Upper lobe of right lung (tissue), 1 donor: ENCODE measurements around the gene RETN. TPM values are rescaled to one million over a fixed set of nuclear protein-coding genes. Genes with fewer than 3 reads are reported as not detected.

Source experiments
- ATAC-seq: fragments of 200-7000 bp; cut with Tn5 transposase; one replicate; pipeline ENCODE4 v1.9.1; 2020; ENCODE audit warnings: mild to moderate bottlenecking, moderate library complexity
- DNase-seq: peaks from one replicate; pipeline ENCODE4 v3.0.0-alpha.2; 2020
- H3K27ac ChIP-seq: fragments of 200-600 bp; one replicate; pipeline ENCODE4 v1.8.0; 2022
- H3K27me3 ChIP-seq: fragments of 200-600 bp; one replicate; pipeline ENCODE4 v1.8.0; 2022; ENCODE audit warnings: mild to moderate bottlenecking
- H3K36me3 ChIP-seq: fragments of 200-600 bp; one replicate; pipeline ENCODE4 v1.8.0; 2022
- H3K4me1 ChIP-seq: fragments of 200-600 bp; one replicate; pipeline ENCODE4 v1.8.0; 2022
- H3K4me3 ChIP-seq: fragments of 200-600 bp; one replicate; pipeline ENCODE4 v1.8.0; 2022; ENCODE audit warnings: mild to moderate bottlenecking
- H3K9me3 ChIP-seq: fragments of 200-600 bp; one replicate; pipeline ENCODE4 v1.8.0; 2022
- intact Hi-C: fragments of 100-400 bp; cut with DNase I; formaldehyde crosslinking; loops from one replicate; pipeline ENCODE4 v1.11.0; 2022
- total RNA-seq: library from RNA; stranded (reverse); fragmentation: NEBNext Ultra II Directional; extraction: Animal tissue kit (Norgen Biotek cat#: 25700); gene quantifications from one replicate; pipeline ENCODE4 v1.2.1, GENCODE V29; 2021
- TF ChIP-seq, protein P1 (sequence below): fragments of 200-600 bp; IDR thresholded peaks from one replicate; pipeline ENCODE4 v1.8.0; 2022; ENCODE audit warnings: antibody characterized with exemption
- donor health status: DM: no; HTN: yes; CAD: no; lungs with severe emphysema.

The RETN gene
- total RNA-seq, 1 donor from 2014 or later = 12.5 TPM

DNA sequence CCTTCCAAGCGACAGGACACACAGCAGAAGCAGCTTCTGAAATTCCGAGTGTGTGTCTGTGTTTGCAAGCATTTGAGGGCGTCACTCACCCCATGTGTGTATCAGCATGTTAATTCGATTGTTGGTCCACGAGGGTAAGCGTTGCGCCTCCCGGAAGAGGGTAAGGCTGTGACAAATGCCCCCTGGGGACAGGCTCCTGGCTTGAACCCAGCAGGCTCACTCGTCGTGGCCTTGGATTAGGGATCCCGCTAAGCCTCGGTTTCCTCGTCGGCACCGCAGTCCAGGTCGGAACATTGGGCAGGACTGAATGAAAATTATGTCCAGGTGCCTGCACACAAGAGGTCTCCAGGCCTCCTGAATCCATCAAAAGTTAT lies 32.5 kb upstream of the RETN start:
- Histone ChIP-seq H3K4me3 (peak overlapping the region; percentile 82), H3K36me3 (peaks cover 7% of the 10 kb centered on the region), H3K27ac (peak overlapping the region; percentile 95), H3K9me3 (no peaks in the 10 kb centered on the region), H3K27me3 (peaks cover 5% of the 10 kb centered on the region), H3K4me1 (peaks cover 7% of the 10 kb centered on the region)
- intact Hi-C loops = no loop called here
- ATAC-seq (no peak), DNase-seq (no peak)
- TF ChIP-seq, protein P1, sequence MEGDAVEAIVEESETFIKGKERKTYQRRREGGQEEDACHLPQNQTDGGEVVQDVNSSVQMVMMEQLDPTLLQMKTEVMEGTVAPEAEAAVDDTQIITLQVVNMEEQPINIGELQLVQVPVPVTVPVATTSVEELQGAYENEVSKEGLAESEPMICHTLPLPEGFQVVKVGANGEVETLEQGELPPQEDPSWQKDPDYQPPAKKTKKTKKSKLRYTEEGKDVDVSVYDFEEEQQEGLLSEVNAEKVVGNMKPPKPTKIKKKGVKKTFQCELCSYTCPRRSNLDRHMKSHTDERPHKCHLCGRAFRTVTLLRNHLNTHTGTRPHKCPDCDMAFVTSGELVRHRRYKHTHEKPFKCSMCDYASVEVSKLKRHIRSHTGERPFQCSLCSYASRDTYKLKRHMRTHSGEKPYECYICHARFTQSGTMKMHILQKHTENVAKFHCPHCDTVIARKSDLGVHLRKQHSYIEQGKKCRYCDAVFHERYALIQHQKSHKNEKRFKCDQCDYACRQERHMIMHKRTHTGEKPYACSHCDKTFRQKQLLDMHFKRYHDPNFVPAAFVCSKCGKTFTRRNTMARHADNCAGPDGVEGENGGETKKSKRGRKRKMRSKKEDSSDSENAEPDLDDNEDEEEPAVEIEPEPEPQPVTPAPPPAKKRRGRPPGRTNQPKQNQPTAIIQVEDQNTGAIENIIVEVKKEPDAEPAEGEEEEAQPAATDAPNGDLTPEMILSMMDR = no peak

DNA sequence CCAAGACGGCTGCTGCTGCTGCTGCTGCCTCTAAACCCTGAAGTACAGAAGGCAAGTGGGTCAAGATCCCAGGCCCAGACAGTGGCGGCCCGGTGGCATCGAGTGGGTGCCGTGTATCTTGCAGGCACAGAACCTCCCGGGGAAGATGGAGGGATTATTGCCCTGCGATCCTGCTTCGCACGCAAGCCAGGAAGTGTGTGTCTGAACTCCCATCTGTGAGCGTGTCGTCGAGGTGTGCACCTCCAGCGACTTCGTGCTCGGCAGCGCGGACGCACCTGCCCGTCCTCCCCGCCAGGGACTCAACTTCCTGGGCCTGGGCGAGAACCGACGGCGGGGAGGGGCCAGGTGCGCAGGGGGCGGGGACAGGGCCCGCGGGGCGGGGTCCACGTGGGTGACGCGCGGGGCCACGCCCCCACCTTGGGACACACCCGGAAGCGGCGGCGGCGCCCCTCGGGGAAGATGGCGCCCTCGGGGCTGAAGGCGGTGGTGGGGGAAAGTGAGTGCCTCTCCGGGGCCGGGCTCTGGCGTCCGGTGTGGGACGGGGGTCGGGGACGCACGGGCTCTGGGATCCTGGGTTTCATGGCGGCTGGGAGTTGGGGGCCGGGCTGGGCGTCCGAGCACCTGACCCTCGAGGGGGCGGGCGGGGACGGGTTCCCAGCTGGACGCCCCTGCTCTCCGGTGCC lies 32.0 kb upstream of the RETN start, which contains the start of gene STXBP2:
STXBP2 (plus strand) TSS at position 420 of the 683 bp plus-strand sequence; CDS start at position 460, 40 bp downstream.
- peaks cover 5% of the 10 kb centered on the region for H3K27me3 ChIP-seq
- H3K4me1 ChIP-seq = peaks cover 7% of the 10 kb centered on the region
- H3K36me3 ChIP-seq = peaks cover 6% of the 10 kb centered on the region
- no peaks in the 10 kb centered on the region for H3K9me3 ChIP-seq
- H3K4me3 ChIP-seq = peak within 1 kb of the TSS; percentile 82
- intact Hi-C loops = no loop called here
- ATAC-seq = peak; percentile 96
- H3K27ac ChIP-seq = peak within 1 kb of the TSS; percentile 95
- TF ChIP-seq, protein P1 = no peak
- DNase-seq = peak; percentile 94

DNA sequence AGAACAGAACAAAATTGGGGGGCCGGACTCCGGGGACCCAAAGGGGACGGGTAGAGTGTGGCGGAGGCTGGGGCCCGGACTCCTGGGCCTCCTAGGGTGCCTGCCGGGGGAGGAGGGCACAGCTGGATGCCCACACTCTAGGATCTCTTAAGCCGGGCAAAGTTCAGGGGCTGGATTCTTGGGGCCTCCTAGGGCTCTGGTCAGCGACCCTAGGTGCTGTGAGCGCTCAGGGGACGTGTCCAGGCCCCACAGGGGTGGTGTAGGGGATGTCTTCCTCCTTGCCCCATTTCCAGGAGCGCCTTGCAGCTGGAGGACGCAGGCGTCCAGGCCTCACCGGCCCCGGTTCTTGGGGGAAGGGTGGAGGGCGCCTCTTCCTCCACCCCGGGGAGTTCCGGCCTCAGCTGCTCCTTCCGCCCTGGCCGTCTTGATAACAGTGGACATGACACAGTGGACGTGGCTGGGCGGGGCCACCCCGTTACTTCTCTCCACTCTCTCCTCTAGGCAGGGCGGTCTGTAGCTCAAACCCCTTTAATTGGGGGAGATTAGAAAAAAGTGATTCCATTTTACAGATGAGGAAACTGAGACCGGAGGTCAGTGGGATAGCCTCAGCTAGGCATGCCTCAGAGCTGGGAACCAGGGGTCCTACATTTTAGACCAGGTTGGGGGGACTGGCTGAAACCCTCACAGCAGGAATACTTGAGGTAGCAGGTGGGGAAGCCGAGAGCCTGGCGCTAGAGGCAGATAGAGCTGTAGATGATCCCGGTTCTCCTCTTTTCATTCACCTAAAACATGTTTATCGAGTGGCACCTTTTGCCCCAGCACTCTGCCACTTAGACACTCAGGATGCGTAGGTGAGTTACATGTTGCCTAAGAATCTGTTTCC lies 31.2 kb upstream of the RETN start:
- intact Hi-C loops = no loop called here
- no peaks in the 10 kb centered on the region for H3K36me3 ChIP-seq
- H3K4me1 ChIP-seq = peaks cover 7% of the 10 kb centered on the region
- peak overlapping the region; percentile 82 for H3K4me3 ChIP-seq
- DNase-seq = peak; percentile 88
- H3K27me3 ChIP-seq = peaks cover 5% of the 10 kb centered on the region
- ATAC-seq = peak; percentile 77
- TF ChIP-seq, protein P1 = no peak
- peak overlapping the region; percentile 95 for H3K27ac ChIP-seq
- no peaks in the 10 kb centered on the region for H3K9me3 ChIP-seq

DNA sequence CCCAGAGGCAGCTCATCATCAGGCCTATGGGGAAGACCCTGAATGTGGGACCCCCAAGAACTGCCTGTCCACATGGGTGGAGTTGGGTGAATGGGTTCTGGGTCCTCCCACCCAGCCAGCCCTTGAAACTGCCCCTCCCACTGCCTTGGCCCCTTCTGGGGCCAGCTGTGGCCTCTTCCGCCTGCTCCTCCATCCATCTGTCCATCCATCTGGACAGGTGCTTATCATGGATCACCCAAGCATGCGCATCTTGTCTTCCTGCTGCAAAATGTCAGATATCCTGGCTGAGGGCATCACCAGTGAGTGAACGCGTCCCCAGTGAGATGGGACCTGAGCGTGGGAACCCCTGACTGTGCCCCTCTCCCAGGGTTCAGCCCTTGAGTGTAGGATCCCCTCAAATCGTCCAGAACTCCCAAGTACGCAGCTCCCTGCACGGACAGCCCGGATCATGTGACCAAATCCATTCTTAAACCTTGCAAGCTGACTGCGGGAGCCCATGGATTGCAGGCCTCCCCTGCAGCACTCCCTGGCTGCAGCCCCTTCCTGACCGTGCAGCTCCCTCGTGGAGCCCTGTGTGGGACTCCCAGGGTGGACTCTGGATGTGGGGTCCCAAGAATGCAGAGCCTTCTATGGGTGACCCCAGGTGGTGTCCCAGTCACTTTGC lies 29.9 kb upstream of the RETN start:
- no peaks in the 10 kb centered on the region for H3K9me3 ChIP-seq
- H3K27me3 ChIP-seq = peaks cover 5% of the 10 kb centered on the region
- H3K27ac ChIP-seq = no peak overlapping the region
- H3K4me1 ChIP-seq = peaks cover 7% of the 10 kb centered on the region
- DNase-seq (no peak), ATAC-seq (no peak)
- no peaks in the 10 kb centered on the region for H3K36me3 ChIP-seq
- intact Hi-C loops = no loop called here
- no peak overlapping the region for H3K4me3 ChIP-seq
- TF ChIP-seq, protein P1 = no peak

DNA sequence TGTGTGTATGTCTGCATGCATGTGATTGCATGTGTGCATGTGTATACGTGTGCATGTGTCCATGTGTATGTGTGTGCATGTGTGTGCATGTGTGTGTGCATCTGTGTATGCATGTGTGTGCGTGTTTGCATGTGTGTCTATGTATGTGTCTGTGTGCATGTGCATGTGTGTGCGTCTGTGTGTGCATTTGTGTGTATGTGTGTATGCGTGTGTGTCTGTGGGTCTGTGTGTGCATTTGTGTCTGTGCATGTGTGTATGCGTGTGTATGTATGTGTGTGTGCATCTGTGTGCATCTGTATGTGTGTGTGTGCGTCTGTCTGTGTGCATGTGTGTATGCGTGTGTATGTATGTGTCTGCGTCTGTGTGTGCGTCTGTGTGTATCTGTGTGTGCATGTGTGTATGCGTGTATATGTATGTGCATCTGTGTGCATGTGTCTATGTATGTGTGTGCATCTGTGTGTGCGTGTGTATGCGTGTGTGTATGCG lies 28.9 kb upstream of the RETN start:
- H3K27me3 ChIP-seq = peaks cover 5% of the 10 kb centered on the region
- no peak for ATAC-seq
- intact Hi-C loops = no loop called here

More for the DNA sequence above, 28.9 kb upstream of the RETN start:
- TF ChIP-seq, protein P1 = no peak
- peaks cover 6% of the 10 kb centered on the region for H3K36me3 ChIP-seq
- no peaks in the 10 kb centered on the region for H3K9me3 ChIP-seq
- no peak overlapping the region for H3K4me3 ChIP-seq
- no peak overlapping the region for H3K27ac ChIP-seq
- H3K4me1 ChIP-seq = peaks cover 7% of the 10 kb centered on the region
- no peak for DNase-seq
